ENCODE data around the gene CDA.
A peak's percentile ranks its signal among the peaks of the same experiment; 100 is the strongest.

Gene CDA

GRCh38 chr1:20654104-20654690, 65.3 kb downstream of the CDA start:
- no peak for DNase-seq

GRCh38 chr1:20657024-20657423, 68.1 kb downstream of the CDA start:
- DNase-seq: no peak

DNA sequence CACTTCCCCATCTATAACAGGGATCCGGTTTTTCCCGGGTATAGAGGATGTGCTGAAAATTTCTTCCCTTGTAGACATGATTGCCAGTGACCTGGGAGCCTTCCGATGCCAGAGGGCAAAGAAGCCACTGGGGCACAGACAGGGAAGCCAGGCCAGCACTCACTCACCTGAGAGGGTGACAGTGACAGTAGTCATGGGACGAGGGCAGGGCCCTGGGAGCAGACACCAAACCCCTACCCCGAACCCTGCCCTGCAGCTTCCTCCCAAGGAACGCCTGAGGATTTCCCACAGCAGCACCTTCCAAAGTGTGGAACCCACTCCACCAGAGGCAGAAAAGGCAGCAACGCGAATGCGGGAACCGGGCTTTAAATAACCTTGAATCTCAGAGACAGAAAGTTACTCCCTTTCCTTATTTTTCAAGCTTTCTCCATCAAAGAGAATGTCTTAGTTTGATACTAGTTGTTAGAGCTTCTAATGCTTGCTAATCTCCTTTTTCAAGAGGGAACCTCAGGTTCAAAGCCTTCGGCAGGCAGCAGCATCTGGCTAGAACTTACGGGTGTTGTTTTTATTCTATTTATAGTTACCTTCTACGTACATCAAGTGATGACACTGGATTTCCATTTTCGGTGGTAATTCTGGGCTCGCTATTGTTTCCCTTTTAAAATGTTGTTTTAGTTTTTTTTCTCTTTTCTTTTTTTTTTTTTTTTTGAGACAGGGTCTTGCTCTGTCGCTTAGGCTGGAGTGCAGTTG, 69.4 kb downstream of the CDA start:
- DNase-seq: no peak

DNA sequence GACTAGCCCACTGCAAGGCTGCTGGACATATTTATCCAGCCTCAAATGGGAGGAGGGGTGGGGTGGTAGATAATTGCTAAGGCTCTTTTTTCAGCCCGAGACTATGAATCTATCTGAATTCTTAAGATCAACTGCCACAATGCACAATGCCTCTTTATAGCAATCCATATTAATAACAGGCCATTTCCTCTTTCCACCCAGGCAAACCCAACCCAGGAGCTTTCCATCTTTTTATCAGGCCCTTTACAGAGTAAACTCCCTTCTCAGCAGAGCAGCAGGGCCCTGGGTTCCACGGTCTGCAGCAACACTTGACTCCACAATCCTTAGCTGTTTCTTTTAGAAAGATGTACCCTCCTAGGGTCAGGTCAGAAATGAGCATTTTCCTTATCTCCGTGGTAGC, 71.5 kb downstream of the CDA start:
- DNase-seq: peak; percentile 18

- no peak for DNase-seq
These were observed 71.9 kb downstream of the CDA start for GRCh38 chr1:20660847-20661206.

DNA sequence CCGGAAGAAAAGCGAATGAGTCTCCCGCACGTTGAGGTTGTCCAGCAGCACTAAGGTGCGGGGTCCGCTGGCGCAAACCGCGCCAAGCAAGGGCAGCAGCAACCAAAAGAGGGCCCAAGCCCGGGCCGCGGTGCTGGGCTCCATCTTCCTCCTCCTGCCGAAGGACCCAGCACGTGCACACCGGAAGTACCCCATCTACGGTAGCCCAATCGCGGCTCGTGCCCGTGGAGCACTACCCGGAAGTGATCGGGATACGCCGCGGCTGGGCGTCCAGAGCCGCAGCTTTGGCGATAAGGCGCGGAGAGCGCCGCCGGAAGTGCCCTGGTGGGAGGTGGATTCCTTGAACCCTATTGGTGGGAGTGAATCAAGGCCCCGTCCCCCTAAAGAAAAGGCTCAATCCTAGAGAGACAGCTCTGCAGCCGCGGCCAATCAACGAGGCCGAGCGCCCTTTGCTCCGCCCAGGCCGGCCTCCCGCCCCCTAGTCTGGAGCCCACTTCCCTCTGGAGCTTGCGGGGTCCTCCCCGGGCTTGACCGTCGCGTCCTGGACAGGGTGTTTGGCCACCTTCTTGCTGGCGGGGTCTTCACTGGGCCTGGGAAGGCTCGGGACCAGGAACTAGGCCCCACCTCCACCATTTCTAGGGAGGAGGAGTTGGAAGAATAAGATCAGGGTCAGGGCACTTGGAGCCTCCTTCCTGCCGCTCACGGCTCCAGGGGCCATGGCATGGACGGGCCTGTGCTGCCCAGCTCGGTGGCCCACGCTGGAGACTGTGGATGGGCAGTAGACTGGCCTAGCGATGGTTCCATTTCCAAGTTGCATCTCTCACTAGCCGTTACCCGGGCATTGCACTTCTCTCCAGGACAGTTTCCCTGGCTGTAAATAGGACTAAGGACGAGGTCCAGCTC, 72.6 kb downstream of the CDA start, which contains the start of gene DDOST:
DDOST (minus strand) TSS at position 163 of the 903 bp plus-strand sequence; CDS start at position 144, 19 bp downstream.
- peak; percentile 99 for DNase-seq

- DNase-seq: no peak
These were observed 73.2 kb downstream of the CDA start for GRCh38 chr1:20662110-20662475.

DNA sequence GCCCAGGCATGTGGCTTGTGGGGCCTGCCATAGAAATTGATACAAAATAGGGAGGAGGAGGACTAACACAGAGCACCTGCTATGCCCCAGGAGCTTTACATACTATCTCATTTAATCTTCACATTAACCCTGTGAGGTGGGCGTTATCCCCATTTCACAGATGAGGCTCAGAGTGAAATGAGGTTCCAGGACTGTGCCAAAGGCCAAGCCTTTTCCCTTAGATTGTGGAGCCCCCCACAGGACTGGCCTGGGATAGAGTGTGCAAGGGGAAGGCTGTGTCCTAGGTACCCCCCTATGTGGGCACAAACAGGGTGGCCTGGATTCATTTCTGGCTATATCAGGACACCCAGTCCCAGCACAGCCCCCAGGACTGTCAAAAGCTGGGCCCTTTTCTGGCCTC, 74.5 kb downstream of the CDA start:
- DNase-seq: no peak

DNA sequence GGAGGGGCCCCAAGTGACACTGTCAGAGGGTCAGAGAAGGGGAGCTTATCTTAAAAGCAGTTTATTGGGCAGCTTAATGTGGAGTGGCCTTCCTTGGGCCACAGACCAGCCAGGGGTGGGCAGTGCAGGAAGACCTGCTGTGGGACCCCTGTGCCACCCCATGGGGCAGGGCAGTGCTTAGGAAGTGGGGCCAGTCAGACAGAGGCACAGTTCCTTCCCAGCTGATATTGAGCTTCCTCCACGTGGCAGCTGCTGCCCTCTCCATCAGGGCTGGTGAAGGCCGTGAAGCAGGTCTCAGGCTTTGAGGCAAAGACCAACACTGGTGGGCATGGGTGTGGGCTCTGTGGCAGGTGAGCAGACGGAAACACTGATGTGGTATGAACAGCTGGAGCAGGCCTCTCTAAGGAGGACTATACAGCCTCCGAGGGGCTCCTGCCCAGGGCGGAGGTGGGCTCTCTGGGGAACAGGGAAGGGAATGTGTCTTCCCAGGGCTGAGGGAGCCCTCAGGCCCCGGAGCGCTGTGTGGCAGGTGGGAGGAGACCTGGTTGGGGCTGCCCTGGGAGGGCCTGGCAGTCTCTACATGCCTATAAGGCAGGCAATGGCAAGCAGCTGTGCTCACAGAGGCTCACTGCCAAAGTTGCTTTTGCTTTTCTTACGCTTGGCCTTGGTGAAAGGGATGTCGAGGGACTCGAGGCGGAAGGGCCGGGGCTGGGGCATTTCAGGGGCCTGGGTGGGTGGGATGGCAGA, 75.2 kb downstream of the CDA start:
- no peak for DNase-seq

DNA sequence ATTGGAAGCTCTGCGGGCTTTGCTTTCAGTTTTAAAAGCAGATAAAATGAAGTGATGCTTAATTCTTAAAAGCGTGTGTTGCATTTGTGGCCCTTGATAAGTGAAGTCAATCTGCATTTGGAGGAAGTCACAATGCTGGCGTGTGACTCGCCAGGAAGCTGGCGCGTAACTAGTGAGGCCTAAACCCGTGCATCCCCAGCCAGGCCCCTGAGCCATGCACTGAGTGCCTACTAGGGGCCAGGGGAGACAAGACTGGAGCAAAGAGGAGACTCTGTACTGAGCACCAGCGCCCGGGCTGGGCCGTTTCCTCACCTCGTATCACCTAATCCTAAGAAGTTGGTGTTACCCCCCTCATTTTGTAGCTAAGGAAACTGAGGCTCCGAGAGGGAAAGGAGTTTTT, 76.8 kb downstream of the CDA start:
- DNase-seq: no peak

DNA sequence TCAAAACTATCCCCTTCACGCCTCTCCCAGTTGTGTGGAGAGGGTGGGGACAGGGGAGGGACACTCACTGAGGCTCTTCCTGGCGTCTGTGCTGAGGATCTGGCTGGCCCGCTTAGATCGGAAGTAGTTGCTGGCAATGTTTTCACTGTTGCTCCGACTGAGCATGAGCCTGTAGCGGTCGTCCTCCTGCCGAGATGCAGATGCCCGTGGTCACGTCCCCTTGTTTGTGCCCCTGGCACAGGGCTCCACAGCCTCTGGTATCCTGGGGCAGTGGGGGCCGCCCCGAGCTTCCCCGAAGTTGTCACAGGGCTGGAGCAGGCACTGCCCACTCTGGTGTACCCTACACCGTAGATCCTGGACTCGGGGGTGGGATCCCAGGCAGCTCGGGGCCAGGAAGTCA, 77.2 kb downstream of the CDA start:
- no peak for DNase-seq

DNA sequence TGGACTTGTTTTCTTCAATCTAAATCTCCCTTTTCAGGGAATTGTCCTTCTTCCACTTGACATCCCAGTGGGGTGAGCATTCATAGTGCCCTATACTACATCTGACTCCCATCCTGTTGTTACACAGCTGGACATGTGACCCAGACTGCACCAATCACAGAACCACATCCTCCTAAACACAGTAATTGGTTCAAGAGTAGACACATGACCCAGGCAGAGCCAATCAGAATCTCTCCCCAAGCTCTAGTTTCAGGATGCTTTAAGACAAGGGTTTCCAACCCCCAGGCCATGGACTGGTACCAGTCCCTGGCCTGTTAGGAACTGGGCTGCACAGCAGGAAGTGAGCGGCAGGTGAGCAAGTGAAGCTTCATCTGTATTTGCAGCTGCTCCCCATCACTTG, 77.9 kb downstream of the CDA start:
- DNase-seq: peak; percentile 22
